H54 (cell line): ENCODE results near the gene IFT80.
"Not testable (repeated sequence)": the region's sequence is repeated elsewhere in the genome, so short reads cannot be mapped to it uniquely, and the experiment has no call there.

Experiments used
- DNase-seq: peaks from one replicate; pipeline ENCODE4 v3.0.0; 2011; ENCODE audit warnings: low spot score, mixed read lengths; ENCODE audit not compliant: insufficient read length
- FAIRE-seq: peaks from 3 replicates; lab custom pipeline; 2011; peaks lifted over from hg19 to GRCh38; lab: Jason Lieb, UNC
- POLR2A ChIP-seq: IDR thresholded peaks from 2 replicates; pipeline ENCODE4 v1.6.1; 2011; ENCODE audit warnings: low read depth, mild to moderate bottlenecking, low read length

The IFT80 gene

DNA sequence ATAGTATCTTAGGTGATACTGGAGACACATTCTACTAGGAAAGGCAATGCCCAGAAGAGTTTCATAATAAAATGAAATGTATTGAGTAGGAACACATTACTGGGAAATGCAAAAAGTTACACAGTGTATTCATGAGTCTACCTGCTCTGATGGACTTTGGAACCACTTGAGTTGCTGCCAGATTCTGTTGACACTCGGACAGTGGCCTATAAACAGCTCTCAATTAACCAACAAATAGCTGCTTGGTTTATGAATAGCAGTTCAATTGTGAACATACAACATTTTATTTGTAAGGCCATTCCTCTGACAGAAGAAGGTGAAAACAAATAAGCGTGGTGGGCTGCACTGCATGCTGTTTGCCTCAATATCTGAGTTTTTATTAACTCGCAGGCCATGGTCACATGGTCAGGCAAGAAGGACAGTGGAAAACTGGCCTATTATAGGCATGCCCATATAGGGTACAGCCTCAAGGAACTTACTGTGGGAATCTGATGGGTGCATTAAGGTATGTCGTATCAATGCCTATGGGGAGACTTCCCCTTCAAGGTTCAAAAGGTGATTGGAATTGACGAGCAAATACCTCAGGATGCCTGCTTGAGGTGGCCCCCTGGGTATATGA lies 107.6 kb downstream of the IFT80 start:
- TF ChIP-seq POLR2A, result no peak
- no peak for FAIRE-seq

GRCh38 chr3:160287666-160288065 lies 111.4 kb downstream of the IFT80 start:
- no peak for TF ChIP-seq POLR2A
- FAIRE-seq (no peak), DNase-seq (no peak)

More for the DNA sequence above, 107.6 kb downstream of the IFT80 start:
- no peak for DNase-seq

- DNase-seq (no peak), FAIRE-seq (no peak)
- TF ChIP-seq POLR2A, result no peak
These were observed 112.8 kb downstream of the IFT80 start for GRCh38 chr3:160286231-160286630.

GRCh38 chr3:160280836-160281235 lies 118.2 kb downstream of the IFT80 start:
- TF ChIP-seq POLR2A, result no peak
- DNase-seq (no peak), FAIRE-seq (no peak)

DNA sequence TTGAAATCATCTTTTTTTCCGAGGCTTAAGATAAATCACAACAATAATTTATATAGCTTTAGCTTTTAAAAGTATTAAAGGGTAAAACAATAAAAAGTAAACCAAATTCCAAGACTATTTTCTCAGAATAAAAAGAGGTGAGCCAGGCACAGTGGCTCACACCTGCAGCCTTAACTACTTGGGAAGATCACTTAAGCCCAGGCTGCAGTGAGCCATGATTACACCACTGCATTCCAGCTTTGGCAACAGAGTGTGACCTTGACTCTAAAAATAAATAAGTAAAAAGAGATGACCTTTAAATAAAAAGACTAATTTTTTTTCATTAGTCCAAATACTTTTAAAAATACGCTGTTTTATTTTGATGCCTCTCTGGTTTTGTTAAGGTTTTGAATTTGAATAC lies 119.4 kb downstream of the IFT80 start:
- FAIRE-seq, result no peak
- no peak for DNase-seq
- no peak for TF ChIP-seq POLR2A

DNA sequence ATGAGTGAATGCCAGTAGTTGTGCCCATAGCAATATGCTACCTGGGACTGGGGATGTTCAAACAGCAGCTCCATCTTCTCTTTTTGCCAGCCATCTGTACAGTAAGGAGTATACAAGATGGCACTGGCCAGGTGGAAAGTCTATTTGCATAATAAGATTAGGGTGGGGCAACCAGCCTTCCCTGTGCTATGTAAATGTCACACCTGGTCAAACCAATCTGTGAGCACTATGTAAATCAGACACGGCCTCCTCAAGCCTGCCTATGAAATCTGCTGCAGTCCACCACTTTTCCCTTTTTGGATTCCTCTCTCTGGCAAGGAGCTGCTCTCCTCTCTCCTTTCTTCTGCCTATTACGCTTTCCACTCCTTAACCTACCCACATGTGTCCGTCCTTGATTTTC lies 120.8 kb downstream of the IFT80 start:
- DNase-seq (no peak), FAIRE-seq (no peak)
- TF ChIP-seq POLR2A, result no peak

GRCh38 chr3:160265088-160265487 lies 133.9 kb downstream of the IFT80 start:
- TF ChIP-seq POLR2A, result no peak
- no peak for DNase-seq
- FAIRE-seq, result no peak

GRCh38 chr3:160260587-160261270 lies 138.3 kb downstream of the IFT80 start:
- DNase-seq, result no peak
- no peak for TF ChIP-seq POLR2A
- peak; percentile 23 for FAIRE-seq

- no peak for TF ChIP-seq POLR2A
- DNase-seq, result no peak
- no peak for FAIRE-seq
These were observed 139.4 kb downstream of the IFT80 start for GRCh38 chr3:160259589-160259988.

- FAIRE-seq (no peak), DNase-seq (no peak)
- TF ChIP-seq POLR2A, result no peak
These were observed 141.4 kb downstream of the IFT80 start for GRCh38 chr3:160257606-160258005.

- peak; percentile 62 for FAIRE-seq
- no peak for TF ChIP-seq POLR2A
- no peak for DNase-seq
These were observed 145.7 kb downstream of the IFT80 start for GRCh38 chr3:160253298-160253697.

DNA sequence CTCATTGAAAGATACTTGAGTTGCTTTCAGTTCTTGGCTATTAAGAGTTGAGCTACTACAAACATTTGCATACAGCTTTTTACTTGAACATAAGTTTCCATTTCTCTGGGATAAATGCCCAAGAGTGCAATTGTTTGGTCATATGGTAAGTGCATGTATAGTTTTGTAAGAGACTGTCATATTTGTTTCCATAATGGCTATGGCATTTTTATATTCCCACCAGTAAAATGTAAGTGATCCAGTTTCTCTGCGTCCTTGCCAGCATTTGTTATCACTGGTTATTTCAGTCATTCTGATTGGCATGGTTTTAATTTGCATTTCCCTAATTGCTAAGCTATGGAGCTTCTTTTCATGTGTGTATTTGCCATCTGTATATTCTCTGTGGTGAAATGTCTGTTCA lies 151.3 kb downstream of the IFT80 start:
- FAIRE-seq (no peak), DNase-seq (no peak)
- no peak for TF ChIP-seq POLR2A

GRCh38 chr3:160245261-160245800 lies 153.7 kb downstream of the IFT80 start:
- TF ChIP-seq POLR2A, result no peak
- no peak for FAIRE-seq
- no peak for DNase-seq

DNA sequence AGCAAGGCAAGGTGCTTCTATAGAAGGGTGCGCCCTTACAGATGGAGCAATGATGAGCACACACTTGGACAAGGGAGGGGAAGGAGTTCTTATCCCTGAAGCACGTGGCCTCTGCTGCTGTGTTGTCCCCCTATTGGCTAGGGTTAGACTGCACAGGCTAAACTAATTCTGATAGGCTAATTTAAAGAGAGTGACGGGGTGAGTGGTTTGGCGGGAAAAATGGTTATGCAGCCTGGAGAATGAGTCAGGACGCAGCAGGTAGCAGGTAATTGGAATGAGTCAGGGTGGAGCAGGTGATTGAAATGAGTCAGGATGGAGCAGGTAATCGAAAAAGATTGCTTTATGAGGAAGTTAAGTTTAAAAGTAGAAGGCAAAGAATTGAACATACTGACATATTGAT lies 158.3 kb downstream of the IFT80 start:
- DNase-seq, FAIRE-seq: not testable (repeated sequence)

GRCh38 chr3:160232014-160232413 lies 167.0 kb downstream of the IFT80 start:
- FAIRE-seq, result no peak
- TF ChIP-seq POLR2A, result no peak
- DNase-seq, result no peak
